ENCODE data around the gene POTEF. TPM values are rescaled to one million over a fixed set of nuclear protein-coding genes. Genes with fewer than 3 reads are reported as not detected.

POTEF gene
- total and polyA plus RNA-seq, 2 of the 4 experiments (the other 2 are of a cell fraction): not detected

DNA sequence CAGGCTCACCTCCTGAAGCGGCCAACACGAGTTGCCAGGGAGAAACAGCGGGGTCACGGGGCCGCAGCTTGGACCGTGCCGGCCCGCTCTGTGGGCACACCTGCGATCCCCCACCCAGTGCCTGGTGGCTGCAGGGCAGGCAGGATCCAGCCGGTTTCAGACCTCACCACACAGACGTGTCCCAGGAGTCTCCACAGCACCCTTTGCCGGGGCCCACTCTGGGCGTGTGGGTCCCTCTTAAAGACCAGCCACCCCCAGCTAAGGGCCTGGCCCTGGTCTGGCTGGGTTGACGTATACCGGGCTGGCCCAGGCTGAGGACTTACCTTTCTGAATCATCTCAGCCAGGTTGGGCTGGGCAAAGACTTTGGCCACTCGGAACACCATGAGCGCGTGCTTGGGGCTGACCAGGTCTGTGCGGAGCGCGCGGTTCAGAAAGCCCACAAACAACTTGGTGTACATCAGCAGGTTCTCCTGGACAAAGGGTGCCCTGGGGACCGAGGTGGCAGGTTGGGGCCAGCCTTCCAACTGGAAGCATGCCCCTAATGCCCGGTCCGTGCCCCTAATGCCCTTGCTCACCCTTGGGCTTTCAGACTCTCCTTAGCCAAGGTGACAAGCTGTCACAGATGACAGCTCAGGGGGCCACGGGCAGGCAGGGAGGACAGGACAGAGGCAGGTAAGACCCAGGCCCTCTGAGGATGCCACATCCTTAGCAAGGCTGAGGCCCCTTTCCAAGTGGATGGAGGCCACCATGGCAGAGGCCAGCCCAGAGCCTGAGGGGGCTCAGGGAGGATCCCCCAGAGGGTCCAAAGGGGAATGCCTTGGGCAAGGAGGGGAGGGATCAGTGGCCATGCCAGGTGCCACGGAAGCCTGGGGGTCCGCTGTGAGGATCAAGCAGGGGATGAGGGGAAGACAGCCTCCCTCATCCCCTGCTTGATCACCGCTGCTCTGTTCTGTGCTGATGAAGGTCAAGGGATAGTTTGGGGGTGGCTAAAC, 26.0 kb upstream of the POTEF start:
- no peaks in the 10 kb centered on the region for H3K9me3 ChIP-seq (ENCODE audit: control insufficient read depth, insufficient read depth, low read length)
- H3K56ac ChIP-seq (ENCODE audit: extremely low read depth, insufficient read depth, low read length): no peak overlapping the region
- no peak overlapping the region for H2AK9ac ChIP-seq (replicated peaks; ENCODE audit: low read depth, low read length, poor library complexity)
- no peak overlapping the region for H2BK120ac ChIP-seq (ENCODE audit: low read depth, low read length)
- dilution Hi-C loops (cut with HindIII; ENCODE audit: low sequenced_read_pairs, unreplicated experiment) (no loop called here), in situ Hi-C loops (cut with MboI; ENCODE audit: low sequenced_read_pairs) (loop anchor here (25.0 kb wide), 1 partner anchor 1357 kb away; no protein-coding TSS in a partner anchor), intact Hi-C loops (cut with micrococcal nuclease) (no loop called here)
- H3K4ac ChIP-seq (ENCODE audit: low read depth, low read length): no peak overlapping the region
- no peak overlapping the region for H2AFZ ChIP-seq (replicated peaks; ENCODE audit: low read length, poor library complexity)
- H3K79me1 ChIP-seq (ENCODE audit: low read depth in 1 of 2, low read length in 2 of 2): no peaks in the 10 kb centered on the region
- no peak overlapping the region for H4K91ac ChIP-seq (ENCODE audit: insufficient read depth, low read depth, low read length)
- no peak overlapping the region for H4K5ac ChIP-seq (ENCODE audit: low read depth, low read length)
- BruUV-seq (replicated peaks): no TSS peak
- no peak for ATAC-seq (ENCODE audit: low read depth)
- no peak overlapping the region for H3K4me3 ChIP-seq (ENCODE audit: insufficient read depth, low read depth, low read length)
- no peaks in the 10 kb centered on the region for H4K20me1 ChIP-seq (ENCODE audit: insufficient read depth, low read length)
- ChIA-PET CTCF (interaction anchor here (0.7 to 1.5 kb wide), 2 partner anchors 10 to 178 kb away, joined by 3 to 5 read pairs; partner anchors contain the start of gene CCDC74B), POLR2A (ENCODE audit: unreplicated experiment) (no interaction called here)
- no peak overlapping the region for H3K18ac ChIP-seq (ENCODE audit: low read depth, low read length)
- 98% methylated on average over 14 of the region's 29 CpGs; no CpG with 5 or more reads in 1 of the 2 experiments for WGBS, 2 experiments (ENCODE audit: extremely low coverage in 2 of 2, insufficient read length in 1 of 2)
- no peak overlapping the region for H2AK5ac ChIP-seq (ENCODE audit: low read depth, low read length)
- no peak overlapping the region for H2BK20ac ChIP-seq (ENCODE audit: low read depth, low read length)
- no peak overlapping the region for H3K4me2 ChIP-seq (ENCODE audit: low read depth, low read length)
- no peak for DNase-seq
- no peaks in the 10 kb centered on the region for H3K27me3 ChIP-seq (ENCODE audit: control insufficient read depth, insufficient read depth, low read length)
- no peak overlapping the region for H2BK5ac ChIP-seq (ENCODE audit: low read depth, low read length, poor library complexity, severe bottlenecking)
- H3K4me1 ChIP-seq (ENCODE audit: control insufficient read depth, insufficient read depth, low read length): no peaks in the 10 kb centered on the region
- H3K14ac ChIP-seq (replicated peaks; ENCODE audit: low read depth, low read length): no peak overlapping the region
- no peak overlapping the region for H3K27ac ChIP-seq (ENCODE audit: insufficient read depth, low read length)
- no peak overlapping the region for H3K23ac ChIP-seq (ENCODE audit: low read depth, low read length)
- no peak overlapping the region for H2BK15ac ChIP-seq (ENCODE audit: low read depth, low read length)
- peaks cover 32% of the 10 kb centered on the region; the same call in 1 of the 2 replicates for H3K36me3 ChIP-seq (ENCODE audit: control insufficient read depth, insufficient read depth, low read length)
- no peak overlapping the region for H4K8ac ChIP-seq (ENCODE audit: low read depth in 2 of 2, low read length in 2 of 2)
- H3K9me1 ChIP-seq (ENCODE audit: insufficient read depth, low read length): no peaks in the 10 kb centered on the region
- H3K9ac ChIP-seq (ENCODE audit: low read depth, low read length): no peak overlapping the region
- TF ChIP-seq, protein P1, sequence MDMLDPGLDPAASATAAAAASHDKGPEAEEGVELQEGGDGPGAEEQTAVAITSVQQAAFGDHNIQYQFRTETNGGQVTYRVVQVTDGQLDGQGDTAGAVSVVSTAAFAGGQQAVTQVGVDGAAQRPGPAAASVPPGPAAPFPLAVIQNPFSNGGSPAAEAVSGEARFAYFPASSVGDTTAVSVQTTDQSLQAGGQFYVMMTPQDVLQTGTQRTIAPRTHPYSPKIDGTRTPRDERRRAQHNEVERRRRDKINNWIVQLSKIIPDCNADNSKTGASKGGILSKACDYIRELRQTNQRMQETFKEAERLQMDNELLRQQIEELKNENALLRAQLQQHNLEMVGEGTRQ (IDR thresholded peaks at IDR 0.05; ENCODE audit: low read depth, low read length): no peak
- TF ChIP-seq BHLHE40 (IDR thresholded peaks at IDR 0.05; ENCODE audit: low read depth, low read length) (no peak), NFE2L2 (IDR thresholded peaks at IDR 0.05; ENCODE audit: low read depth, low read length) (no peak), RAD21 (IDR thresholded peaks at IDR 0.05; ENCODE audit: low read length) (no peak), MAFK (IDR thresholded peaks at IDR 0.05; ENCODE audit: low read depth, low read length) (no peak), FOS (IDR thresholded peaks at IDR 0.05; ENCODE audit: low read depth, low read length) (no peak), POLR2A (IDR thresholded peaks at IDR 0.05; ENCODE audit: low read depth, low read length) (no peak), MXI1 (IDR thresholded peaks at IDR 0.05; ENCODE audit: borderline replicate concordance, low read depth, low read length) (no peak), CEBPB (IDR thresholded peaks at IDR 0.05; ENCODE audit: low read depth, low read length) (no peak), MAZ (IDR thresholded peaks at IDR 0.05; ENCODE audit: borderline replicate concordance, low read depth, low read length) (no peak), CTCF (conservative IDR thresholded peaks at IDR 0.05; ENCODE audit: low read depth, low read length) (no peak), RFX5 (IDR thresholded peaks at IDR 0.05; ENCODE audit: low read depth, low read length) (no peak), CHD1 (IDR thresholded peaks at IDR 0.05; ENCODE audit: low read depth, low read length) (no peak)
- TF ChIP-seq, protein P2, sequence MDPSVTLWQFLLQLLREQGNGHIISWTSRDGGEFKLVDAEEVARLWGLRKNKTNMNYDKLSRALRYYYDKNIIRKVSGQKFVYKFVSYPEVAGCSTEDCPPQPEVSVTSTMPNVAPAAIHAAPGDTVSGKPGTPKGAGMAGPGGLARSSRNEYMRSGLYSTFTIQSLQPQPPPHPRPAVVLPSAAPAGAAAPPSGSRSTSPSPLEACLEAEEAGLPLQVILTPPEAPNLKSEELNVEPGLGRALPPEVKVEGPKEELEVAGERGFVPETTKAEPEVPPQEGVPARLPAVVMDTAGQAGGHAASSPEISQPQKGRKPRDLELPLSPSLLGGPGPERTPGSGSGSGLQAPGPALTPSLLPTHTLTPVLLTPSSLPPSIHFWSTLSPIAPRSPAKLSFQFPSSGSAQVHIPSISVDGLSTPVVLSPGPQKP (IDR thresholded peaks at IDR 0.05; ENCODE audit: borderline replicate concordance, low read depth, low read length): no peak

Measured in IMR-90 (cell line).